Panc1 (cell line): ENCODE data around the gene USP4. TPM values are rescaled to one million over a fixed set of nuclear protein-coding genes. Genes with fewer than 3 reads are reported as not detected.

ENCODE experiments used
- ATAC-seq: fragments of 200-7000 bp; cut with Tn5 transposase; 2 replicates; pipeline ENCODE4 v1.9.1; 2020; ENCODE audit warnings: mild to moderate bottlenecking, moderate library complexity
- BruUV-seq: library from RNA; stranded (reverse); fragments of 400-500 nt; replicated peaks from 2 replicates; lab custom pipeline; 2021; lab: Mats Ljungman, UMichigan
- CTCF ChIA-PET: fragments of 300-600 bp; sonication (Branson Sonifier 250); formaldehyde crosslinking; loops from one replicate; lab custom pipeline; 2022; ENCODE audit warnings: antibody characterized with exemption; lab: Charles Lee
- POLR2A ChIA-PET: fragments of 300-600 bp; sonication (Branson Sonifier 250); formaldehyde crosslinking; loops from one replicate; lab custom pipeline; 2022; ENCODE audit warnings: antibody characterized with exemption; lab: Charles Lee
- DNase-seq: peaks from one replicate; pipeline ENCODE4 v3.0.0-alpha.2; 2010; ENCODE audit warnings: low read depth, low spot score
- H3K27ac ChIP-seq: 2 replicates; pipeline ENCODE4 v1.5.1; 2011; ENCODE audit warnings: mild to moderate bottlenecking, low read length, inconsistent platforms
- H3K27me3 ChIP-seq: fragments of 200-500 bp; sonication (Bioruptor generic); 2 replicates; pipeline ENCODE4 v1.6.0; 2014; ENCODE audit warnings: low read length, inconsistent platforms; ENCODE audit not compliant: control insufficient read depth, insufficient read depth
- H3K36me3 ChIP-seq: fragments of 200-500 bp; sonication (Bioruptor generic); 2 replicates; pipeline ENCODE4 v1.5.1; 2014; ENCODE audit warnings: inconsistent platforms, mild to moderate bottlenecking, low read length, moderate library complexity; ENCODE audit not compliant: control insufficient read depth, insufficient read depth
- H3K4me1 ChIP-seq: 2 replicates; pipeline ENCODE4 v1.5.1; 2011; ENCODE audit warnings: inconsistent platforms, mild to moderate bottlenecking, low read length, moderate library complexity; ENCODE audit not compliant: control insufficient read depth, insufficient read depth
- H3K4me3 ChIP-seq, 2 experiments: 2 replicates each; pipeline ENCODE4 v1.5.1; 2011 to 2012; ENCODE audit warnings: low read depth in 2 of 2, low read length in 2 of 2, mild to moderate bottlenecking in 2 of 2, inconsistent platforms in 1 of 2, moderate library complexity in 1 of 2
- H3K9me3 ChIP-seq: fragments of 200-500 bp; sonication (Bioruptor generic); 2 replicates; pipeline ENCODE4 v1.5.1; 2014; ENCODE audit warnings: low read depth, mild to moderate bottlenecking, inconsistent platforms, low read length, moderate library complexity; ENCODE audit not compliant: control insufficient read depth, insufficient read depth
- CTCF ChIP-seq: fragments of 450-650 bp; IDR thresholded peaks from 2 replicates; pipeline ENCODE4 v1.5.1; 2017; ENCODE audit warnings: mild to moderate bottlenecking
- POLR2AphosphoS5 ChIP-seq: IDR thresholded peaks from 2 replicates; pipeline ENCODE4 v1.6.1; 2012; ENCODE audit warnings: mild to moderate bottlenecking, low read depth, low read length, moderate library complexity
- REST ChIP-seq, 2 experiments: IDR thresholded peaks; 2 replicates each; pipeline ENCODE4 v1.6.1; 2011 to 2012; ENCODE audit warnings: low read depth in 2 of 2, control low read depth in 1 of 2, low read length in 1 of 2, mild to moderate bottlenecking in 1 of 2, moderate library complexity in 1 of 2; ENCODE audit not compliant: insufficient read depth in 1 of 2
- SIN3A ChIP-seq: IDR thresholded peaks from 2 replicates; pipeline ENCODE4 v1.6.1; 2012; ENCODE audit warnings: low read depth, mild to moderate bottlenecking, low read length, moderate library complexity, borderline replicate concordance; ENCODE audit not compliant: insufficient read depth
- TCF7L2 ChIP-seq: IDR thresholded peaks from 2 replicates; pipeline ENCODE4 v1.6.1; 2011; ENCODE audit warnings: mild to moderate bottlenecking, low read depth, low read length, inconsistent platforms
- in situ Hi-C: cut with HindIII; loops from 2 replicates; pipeline ENCODE4 v1.10.0; 2016; ENCODE audit warnings: low sequenced_read_pairs, low pct_unique_long_range_greater_than_20kb
- intact Hi-C: fragments of 100-400 bp; cut with micrococcal nuclease; formaldehyde crosslinking; loops from one replicate; pipeline ENCODE4 v1.10.0; 2022; ENCODE audit not compliant: unreplicated experiment
- total RNA-seq: library from RNA; stranded (reverse); gene quantifications from one replicate; pipeline ENCODE4 v1.2.1, GENCODE V29; 2021; ENCODE audit not compliant: unreplicated experiment

The USP4 gene
- total RNA-seq, 1 experiment from 2014 or later = 39.9 TPM

DNA sequence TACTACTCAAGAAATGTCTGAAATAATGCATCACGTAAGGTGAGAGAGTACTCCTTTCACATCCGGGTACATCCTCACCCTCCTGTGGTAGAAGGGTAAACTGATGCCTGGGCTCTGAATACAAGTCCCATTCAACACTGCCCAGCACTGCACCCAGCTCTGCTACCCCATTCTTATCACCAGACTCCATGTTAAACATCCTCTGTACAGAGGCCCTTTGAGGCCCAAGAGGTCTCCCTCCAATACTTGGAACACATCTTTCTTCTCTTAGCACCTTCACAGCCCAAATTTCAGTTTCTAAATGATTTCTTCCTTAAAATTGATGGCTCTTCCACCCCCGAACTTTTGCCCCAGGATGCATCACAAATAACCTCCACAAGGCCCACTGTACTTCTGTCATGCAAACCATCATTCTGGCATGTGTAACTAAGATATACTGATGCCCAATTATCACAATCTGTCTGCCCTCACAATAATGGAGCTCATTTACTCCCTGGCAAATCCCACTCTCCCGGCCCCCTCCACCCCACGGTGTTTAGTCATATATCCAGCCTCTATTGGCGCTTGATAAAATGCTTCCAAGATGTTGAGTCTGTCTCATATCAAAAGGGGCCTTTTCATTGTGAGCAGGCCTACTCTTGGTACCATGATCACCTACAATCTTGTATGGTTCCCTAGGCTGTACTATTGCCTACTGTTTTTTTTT is 30.9 kb upstream of the USP4 start:
- TSS peak; percentile 49 for BruUV-seq
- ATAC-seq = no peak
- Histone ChIP-seq H3K27ac (no peak overlapping the region), H3K4me3 (no peak overlapping the region), H3K4me1 (no peaks in the 10 kb centered on the region), H3K36me3 (peaks cover 2% of the 10 kb centered on the region; the same call in 1 of the 2 replicates), H3K27me3 (no peaks in the 10 kb centered on the region), H3K9me3 (no peaks in the 10 kb centered on the region)
- DNase-seq = no peak
- no peak for TF ChIP-seq CTCF
- no peak for TF ChIP-seq POLR2AphosphoS5
- TF ChIP-seq TCF7L2 = no peak
- TF ChIP-seq REST (IDR thresholded peaks at IDR 0.05; ENCODE audit: insufficient read depth in 1 of 2, low read depth in 2 of 2, low read length in 1 of 2) = no peak
- no peak for TF ChIP-seq SIN3A
- in situ Hi-C loops = no loop called here
- CTCF ChIA-PET = no interaction called here
- POLR2A ChIA-PET = no interaction called here
- intact Hi-C loops = no loop called here

GRCh38 chr3:49362561-49362960 is 22.7 kb upstream of the USP4 start:
- in situ Hi-C loops (no loop called here), intact Hi-C loops (no loop called here)
- no peaks in the 10 kb centered on the region for H3K27me3 ChIP-seq
- TF ChIP-seq SIN3A (no peak), TCF7L2 (no peak), POLR2AphosphoS5 (no peak), REST (IDR thresholded peaks at IDR 0.05; ENCODE audit: insufficient read depth in 1 of 2, low read depth in 2 of 2, low read length in 1 of 2) (no peak)
- H3K27ac ChIP-seq = no peak overlapping the region
- peaks cover 12% of the 10 kb centered on the region for H3K4me1 ChIP-seq
- peaks cover 3% of the 10 kb centered on the region for H3K36me3 ChIP-seq
- H3K9me3 ChIP-seq = no peaks in the 10 kb centered on the region
- H3K4me3 ChIP-seq = no peak overlapping the region
- ChIA-PET CTCF (no interaction called here), POLR2A (no interaction called here)
- DNase-seq (no peak), ATAC-seq (no peak)
- BruUV-seq = no TSS peak
